ENCODE measurements around the gene DPCD.
"Not testable (repeated sequence)": the region's sequence is repeated elsewhere in the genome, so short reads cannot be mapped to it uniquely, and the experiment has no call there.

DPCD gene

DNA sequence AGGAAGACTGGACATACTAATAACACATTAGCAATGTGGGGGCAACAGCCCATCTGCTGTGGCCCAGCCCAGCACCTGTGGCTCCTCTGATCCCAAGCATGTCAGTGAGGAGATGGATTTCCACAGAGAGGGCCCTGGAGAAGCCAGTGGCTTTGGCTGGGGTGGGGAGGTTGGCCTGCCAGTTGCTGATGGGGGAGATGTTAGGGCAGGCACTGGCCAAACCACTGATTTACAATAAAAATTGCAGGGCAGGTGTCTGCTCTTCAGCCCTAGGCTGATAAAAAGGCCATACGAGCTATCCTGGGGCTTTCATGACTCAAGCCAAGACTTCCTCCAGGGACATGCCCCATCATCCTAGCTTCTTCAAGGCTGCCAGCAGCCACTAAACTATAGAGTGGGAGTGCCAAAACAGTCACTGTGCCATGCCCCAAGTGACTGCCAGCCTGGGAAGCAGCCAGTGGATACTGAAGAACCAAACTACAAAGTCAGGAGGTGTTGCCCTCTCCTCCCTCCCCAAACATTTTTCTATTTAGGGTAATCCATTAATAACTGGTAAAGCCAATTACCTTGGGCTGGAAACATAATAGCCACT, 37.8 kb downstream of the DPCD start:
- H2AFZ ChIP-seq (ENCODE audit: low read depth, low read length) = no peak overlapping the region
- H3K4me3 ChIP-seq (ENCODE audit: low read length) = no peak overlapping the region
- peaks cover 45% of the 10 kb centered on the region for H3K27me3 ChIP-seq (ENCODE audit: insufficient read depth, low read length)
- peaks cover 5% of the 10 kb centered on the region for H3K4me1 ChIP-seq (ENCODE audit: insufficient read depth, low read length)
- H3K9me3 ChIP-seq (ENCODE audit: low read length) = peaks cover 3% of the 10 kb centered on the region
- H3K36me3 ChIP-seq (ENCODE audit: insufficient read depth, low read length) = no peaks in the 10 kb centered on the region

DNA sequence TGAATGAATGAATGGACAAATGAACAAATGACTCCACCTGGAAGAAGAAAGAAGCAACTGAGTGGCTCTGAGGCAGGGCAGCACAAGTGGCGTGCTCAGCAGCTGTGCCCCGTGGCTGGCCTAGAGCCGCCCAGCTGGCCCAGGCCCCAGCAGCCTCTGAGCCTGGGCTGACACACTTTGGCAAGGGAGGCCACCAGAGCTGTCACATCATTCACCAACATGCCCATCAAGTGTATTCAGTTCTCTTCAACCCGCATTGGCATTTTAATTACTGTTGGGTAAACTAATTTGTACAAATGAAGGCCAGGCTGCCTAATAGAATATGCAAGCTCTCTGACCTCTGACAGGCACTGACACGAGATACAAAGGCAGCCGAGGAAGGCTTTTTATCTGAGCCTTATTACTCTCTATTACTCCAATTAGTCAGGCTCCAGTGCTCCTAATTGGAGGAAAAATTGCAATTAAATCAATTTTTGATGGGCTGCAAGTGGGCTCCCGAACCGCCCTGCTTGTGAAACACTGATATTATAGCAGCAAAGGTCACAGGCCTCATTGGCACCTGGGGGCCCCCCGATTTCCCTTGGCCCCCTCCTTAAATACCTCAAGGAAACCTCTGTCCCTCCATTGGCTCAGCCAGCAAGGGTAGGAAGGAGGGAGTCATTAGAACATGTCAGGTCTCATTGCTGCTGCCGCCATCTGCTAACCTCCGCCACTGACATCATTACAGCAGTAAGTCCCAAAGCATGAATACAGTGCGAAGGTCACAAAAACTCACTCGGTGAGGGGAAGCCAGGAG, 41.9 kb downstream of the DPCD start:
- H3K36me3 ChIP-seq (ENCODE audit: insufficient read depth, low read length) = no peaks in the 10 kb centered on the region

DNA sequence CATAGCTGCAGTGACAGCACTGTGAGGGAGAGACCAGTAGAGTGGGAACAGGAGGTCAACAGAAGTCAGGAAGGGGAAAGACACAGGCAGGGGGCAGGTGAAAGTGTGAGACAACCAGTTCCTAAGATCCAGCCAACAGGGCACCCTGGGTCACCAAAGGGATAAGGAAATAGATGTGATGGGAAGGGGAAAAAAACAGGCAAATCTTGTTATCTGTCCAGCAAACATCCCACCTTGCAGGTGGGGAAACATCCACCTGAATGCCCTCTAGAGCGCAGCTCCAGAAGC, 42.5 kb downstream of the DPCD start:
- Histone ChIP-seq H3K36me3 (ENCODE audit: insufficient read depth, low read length) (no peaks in the 10 kb centered on the region), H3K9me3 (ENCODE audit: low read length) (peaks cover 3% of the 10 kb centered on the region), H2AFZ (ENCODE audit: low read depth, low read length) (no peak overlapping the region), H3K4me3 (ENCODE audit: low read length) (no peak overlapping the region), H3K27me3 (ENCODE audit: insufficient read depth, low read length) (peaks cover 23% of the 10 kb centered on the region), H3K4me1 (ENCODE audit: insufficient read depth, low read length) (peaks cover 5% of the 10 kb centered on the region)

More for the DNA sequence above, 41.9 kb downstream of the DPCD start:
- peaks cover 3% of the 10 kb centered on the region for H3K9me3 ChIP-seq (ENCODE audit: low read length)
- no peak overlapping the region for H2AFZ ChIP-seq (ENCODE audit: low read depth, low read length)
- no peak overlapping the region for H3K4me3 ChIP-seq (ENCODE audit: low read length)
- peaks cover 28% of the 10 kb centered on the region for H3K27me3 ChIP-seq (ENCODE audit: insufficient read depth, low read length)
- peaks cover 5% of the 10 kb centered on the region for H3K4me1 ChIP-seq (ENCODE audit: insufficient read depth, low read length)

DNA sequence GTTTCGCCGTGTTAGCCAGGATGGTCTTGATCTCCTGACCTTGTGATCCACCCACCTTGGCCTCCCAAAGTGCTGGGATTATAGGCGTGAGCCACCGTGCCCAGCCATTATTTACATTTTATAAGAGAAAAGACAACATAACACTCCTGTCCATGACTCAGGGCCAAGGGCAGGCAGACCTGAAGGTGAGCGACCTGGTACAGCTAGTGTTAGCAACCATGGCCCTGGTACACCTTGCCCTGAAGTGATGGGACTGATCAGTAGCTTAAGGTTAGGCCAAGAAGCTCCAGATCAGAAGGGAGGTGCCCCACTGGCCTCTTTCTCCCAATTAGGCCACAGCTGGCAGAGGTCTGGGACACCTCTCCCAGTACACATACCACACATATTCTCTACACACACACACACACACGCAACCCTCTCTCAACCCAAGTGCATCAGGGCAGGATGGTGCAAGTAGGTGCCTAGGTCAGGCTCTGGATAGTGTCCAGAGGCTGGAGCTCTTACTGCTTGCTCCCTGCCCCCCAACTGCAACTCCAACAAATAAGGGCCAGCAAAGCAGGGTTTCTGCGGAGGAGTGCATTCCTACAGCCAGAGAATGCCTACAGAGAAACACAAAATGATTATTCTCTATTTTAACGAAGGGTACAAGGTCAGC, 43.8 kb downstream of the DPCD start:
- H3K36me3 ChIP-seq (ENCODE audit: insufficient read depth, low read length) = no peaks in the 10 kb centered on the region
- H3K4me3 ChIP-seq (ENCODE audit: low read length) = no peak overlapping the region
- H3K27me3 ChIP-seq (ENCODE audit: insufficient read depth, low read length) = peaks cover 16% of the 10 kb centered on the region
- H2AFZ ChIP-seq (ENCODE audit: low read depth, low read length) = no peak overlapping the region
- peaks cover 3% of the 10 kb centered on the region for H3K9me3 ChIP-seq (ENCODE audit: low read length)
- peaks cover 5% of the 10 kb centered on the region for H3K4me1 ChIP-seq (ENCODE audit: insufficient read depth, low read length)

DNA sequence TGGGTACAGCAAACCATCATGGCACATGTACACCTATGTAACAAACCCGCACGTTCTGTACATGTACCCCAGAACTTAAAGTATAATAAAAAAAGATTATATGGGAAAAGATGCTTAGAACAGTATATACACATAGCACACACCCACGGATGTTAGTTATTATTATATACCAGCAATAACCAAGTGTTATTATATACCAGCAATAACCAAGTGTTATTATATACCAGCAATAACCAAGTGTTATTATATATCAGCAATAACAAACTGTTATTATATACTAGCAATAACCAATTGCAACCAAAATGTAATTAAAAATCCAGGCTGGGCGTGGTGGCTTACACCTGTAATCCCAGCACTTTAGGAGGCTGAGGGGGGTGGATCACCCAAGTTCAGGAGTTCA, 45.4 kb downstream of the DPCD start:
- H3K4me1 ChIP-seq (ENCODE audit: insufficient read depth, low read length); H3K4me3 ChIP-seq (ENCODE audit: low read length); H3K27me3 ChIP-seq (ENCODE audit: insufficient read depth, low read length); H3K9me3 ChIP-seq (ENCODE audit: low read length); H2AFZ ChIP-seq (ENCODE audit: low read depth, low read length); H3K36me3 ChIP-seq (ENCODE audit: insufficient read depth, low read length): not testable (repeated sequence)

DNA sequence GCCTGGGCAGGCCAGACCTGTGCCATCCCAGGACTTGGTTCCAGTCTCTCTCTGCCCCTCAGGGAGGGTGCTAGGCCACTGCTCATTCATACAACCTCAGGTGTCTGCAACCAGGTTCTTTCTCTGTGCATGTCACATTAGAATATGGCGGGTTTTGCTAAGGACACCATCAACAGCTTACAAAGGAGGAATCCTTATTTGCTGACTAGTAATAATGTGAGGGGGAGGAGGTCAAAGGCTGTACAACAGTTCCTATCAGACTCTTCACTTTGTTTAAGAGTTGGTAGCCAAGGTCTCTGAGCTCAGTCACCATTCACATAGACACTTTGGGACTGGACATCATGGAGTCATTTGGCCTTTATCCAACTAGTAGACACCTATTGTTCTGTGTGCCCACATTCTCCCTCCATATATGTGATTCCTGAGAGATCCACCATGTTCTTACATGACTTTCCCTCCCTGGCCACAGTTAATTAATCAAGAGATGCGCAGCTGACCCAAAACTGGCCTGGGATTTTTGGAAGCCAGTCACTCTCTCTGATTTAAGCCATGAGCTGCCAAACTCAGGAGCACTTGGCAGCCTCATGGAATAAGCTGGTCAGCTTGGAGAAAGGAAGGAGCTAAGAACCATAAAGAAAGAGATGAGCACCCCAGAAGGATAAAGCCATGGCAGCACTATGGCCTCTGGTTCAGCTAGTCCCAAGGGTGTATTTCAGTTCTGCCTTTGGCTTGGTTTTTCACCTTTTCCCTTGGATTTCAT, 51.2 kb downstream of the DPCD start:
- Histone ChIP-seq H3K27me3 (ENCODE audit: insufficient read depth, low read length) (peaks cover 30% of the 10 kb centered on the region), H3K9me3 (ENCODE audit: low read length) (peaks cover 3% of the 10 kb centered on the region), H3K36me3 (ENCODE audit: insufficient read depth, low read length) (no peaks in the 10 kb centered on the region), H2AFZ (ENCODE audit: low read depth, low read length) (no peak overlapping the region), H3K4me1 (ENCODE audit: insufficient read depth, low read length) (peaks cover 12% of the 10 kb centered on the region), H3K4me3 (ENCODE audit: low read length) (no peak overlapping the region)

DNA sequence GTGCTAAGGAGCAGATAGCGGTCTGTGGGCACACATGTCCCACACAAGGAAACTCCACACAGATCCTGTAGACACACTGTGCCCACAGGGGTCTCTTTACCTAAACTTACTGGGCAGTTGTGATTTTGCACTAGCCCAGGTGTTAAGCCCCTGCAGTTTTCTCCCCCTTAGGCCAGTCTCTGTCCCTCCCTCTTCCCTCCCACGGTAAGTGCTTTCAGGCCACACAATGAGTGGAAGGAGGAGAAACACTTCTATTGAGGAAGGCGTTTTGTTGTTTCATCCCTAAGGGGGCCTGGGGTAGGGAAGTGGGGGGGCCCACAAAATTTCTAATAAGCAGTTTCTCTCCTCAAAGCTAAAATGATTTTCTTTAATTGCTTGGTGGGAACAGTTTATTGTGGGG, 55.4 kb downstream of the DPCD start:
- Histone ChIP-seq H2AFZ (ENCODE audit: low read depth, low read length) (no peak overlapping the region), H3K36me3 (ENCODE audit: insufficient read depth, low read length) (no peaks in the 10 kb centered on the region), H3K4me3 (ENCODE audit: low read length) (no peak overlapping the region), H3K9me3 (ENCODE audit: low read length) (no peaks in the 10 kb centered on the region), H3K4me1 (ENCODE audit: insufficient read depth, low read length) (peaks cover 16% of the 10 kb centered on the region), H3K27me3 (ENCODE audit: insufficient read depth, low read length) (peaks cover 60% of the 10 kb centered on the region)

DNA sequence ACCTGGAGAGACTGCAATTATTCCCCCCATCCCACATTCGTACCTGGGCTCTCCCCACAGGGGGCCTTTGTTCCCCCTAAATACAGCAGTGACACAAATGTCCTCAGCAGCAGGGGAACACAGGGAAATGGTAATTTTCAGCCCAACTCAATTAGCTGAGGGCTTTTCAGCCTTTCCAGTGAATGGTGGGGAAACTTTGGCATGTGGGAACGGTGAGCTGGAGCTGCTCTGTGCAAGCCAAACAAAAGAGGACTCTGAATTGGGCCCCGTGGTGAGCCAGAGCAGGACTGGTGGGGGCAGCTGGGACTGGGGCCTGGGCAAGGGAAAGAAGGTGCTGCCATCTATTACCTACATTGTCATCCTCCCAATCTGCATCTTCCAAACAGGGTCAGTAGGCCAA, 55.9 kb downstream of the DPCD start:
- Histone ChIP-seq H3K27me3 (ENCODE audit: insufficient read depth, low read length) (peaks cover 59% of the 10 kb centered on the region), H2AFZ (ENCODE audit: low read depth, low read length) (no peak overlapping the region), H3K4me3 (ENCODE audit: low read length) (no peak overlapping the region), H3K36me3 (ENCODE audit: insufficient read depth, low read length) (no peaks in the 10 kb centered on the region), H3K4me1 (ENCODE audit: insufficient read depth, low read length) (peaks cover 16% of the 10 kb centered on the region), H3K9me3 (ENCODE audit: low read length) (no peaks in the 10 kb centered on the region)

DNA sequence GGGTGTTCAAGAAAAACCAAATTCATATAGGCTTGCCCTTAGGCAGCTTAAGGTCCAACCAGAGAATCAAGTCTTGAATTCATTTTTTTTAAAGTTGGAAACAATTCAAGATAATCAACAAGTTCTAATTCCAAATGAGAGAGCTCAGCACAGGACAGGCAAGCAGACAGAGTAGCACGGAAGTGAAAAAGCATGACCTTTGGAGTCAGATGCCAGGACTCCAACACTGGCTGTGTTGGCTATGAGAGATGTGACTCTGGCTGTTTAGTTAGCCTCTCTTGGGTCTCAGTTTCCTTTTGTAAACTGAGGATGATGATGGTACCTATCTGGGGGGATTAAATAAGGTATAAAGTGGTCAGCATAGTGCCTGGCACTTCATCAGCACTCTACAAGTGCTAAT, 57.5 kb downstream of the DPCD start:
- H2AFZ ChIP-seq (ENCODE audit: low read depth, low read length) = no peak overlapping the region
- H3K4me1 ChIP-seq (ENCODE audit: insufficient read depth, low read length) = peaks cover 23% of the 10 kb centered on the region
- H3K36me3 ChIP-seq (ENCODE audit: insufficient read depth, low read length) = no peaks in the 10 kb centered on the region
- H3K4me3 ChIP-seq (ENCODE audit: low read length) = no peak overlapping the region
- H3K27me3 ChIP-seq (ENCODE audit: insufficient read depth, low read length) = peaks cover 61% of the 10 kb centered on the region
- no peaks in the 10 kb centered on the region for H3K9me3 ChIP-seq (ENCODE audit: low read length)

DNA sequence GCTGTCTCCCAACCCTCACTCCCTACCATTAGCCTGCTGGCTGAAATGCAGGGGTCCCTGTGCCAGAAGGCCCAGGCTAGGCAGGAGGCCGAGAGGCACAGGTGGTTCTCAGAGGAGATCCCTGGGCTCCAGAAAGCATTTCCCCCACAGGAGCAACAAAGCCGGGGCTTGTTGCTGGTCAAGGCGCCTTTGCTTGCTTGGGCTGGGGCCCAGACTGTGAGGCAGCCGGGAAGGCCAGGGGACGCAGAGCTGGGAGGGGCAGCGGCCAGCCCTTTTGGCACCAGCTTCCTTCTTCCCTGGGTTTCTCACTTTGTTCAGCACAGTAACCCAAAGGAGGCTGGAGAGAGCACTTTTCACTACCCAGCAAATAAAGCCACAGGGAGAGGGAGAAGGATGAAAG, 58.2 kb downstream of the DPCD start:
- Histone ChIP-seq H3K27me3 (ENCODE audit: insufficient read depth, low read length) (peaks cover 61% of the 10 kb centered on the region), H3K4me1 (ENCODE audit: insufficient read depth, low read length) (peaks cover 30% of the 10 kb centered on the region), H3K36me3 (ENCODE audit: insufficient read depth, low read length) (no peaks in the 10 kb centered on the region), H3K4me3 (ENCODE audit: low read length) (no peak overlapping the region), H3K9me3 (ENCODE audit: low read length) (no peaks in the 10 kb centered on the region), H2AFZ (ENCODE audit: low read depth, low read length) (no peak overlapping the region)

DNA sequence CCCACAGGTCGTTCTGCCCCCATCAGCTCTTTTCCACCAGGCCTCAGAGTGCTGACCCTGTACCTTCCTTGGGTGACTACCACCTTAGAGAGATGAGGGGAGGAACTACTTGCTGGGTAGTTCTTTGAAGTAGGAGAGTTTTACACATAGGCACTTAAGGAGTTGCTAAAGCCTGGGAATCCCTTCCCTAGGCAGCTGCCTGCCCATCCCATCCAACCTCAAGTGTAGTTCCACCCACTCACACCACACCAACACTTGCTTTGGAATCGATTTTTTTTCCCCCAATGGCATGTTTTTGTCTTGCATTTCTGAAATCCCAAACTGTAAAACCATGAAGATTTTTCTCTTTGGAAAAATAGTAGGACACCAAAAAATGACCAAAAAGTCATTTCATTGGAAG, 59.1 kb downstream of the DPCD start:
- Histone ChIP-seq H3K4me3 (ENCODE audit: low read length) (no peak overlapping the region), H3K36me3 (ENCODE audit: insufficient read depth, low read length) (no peaks in the 10 kb centered on the region), H3K27me3 (ENCODE audit: insufficient read depth, low read length) (peaks cover 61% of the 10 kb centered on the region), H3K9me3 (ENCODE audit: low read length) (no peaks in the 10 kb centered on the region), H3K4me1 (ENCODE audit: insufficient read depth, low read length) (peaks cover 39% of the 10 kb centered on the region), H2AFZ (ENCODE audit: low read depth, low read length) (no peak overlapping the region)

DNA sequence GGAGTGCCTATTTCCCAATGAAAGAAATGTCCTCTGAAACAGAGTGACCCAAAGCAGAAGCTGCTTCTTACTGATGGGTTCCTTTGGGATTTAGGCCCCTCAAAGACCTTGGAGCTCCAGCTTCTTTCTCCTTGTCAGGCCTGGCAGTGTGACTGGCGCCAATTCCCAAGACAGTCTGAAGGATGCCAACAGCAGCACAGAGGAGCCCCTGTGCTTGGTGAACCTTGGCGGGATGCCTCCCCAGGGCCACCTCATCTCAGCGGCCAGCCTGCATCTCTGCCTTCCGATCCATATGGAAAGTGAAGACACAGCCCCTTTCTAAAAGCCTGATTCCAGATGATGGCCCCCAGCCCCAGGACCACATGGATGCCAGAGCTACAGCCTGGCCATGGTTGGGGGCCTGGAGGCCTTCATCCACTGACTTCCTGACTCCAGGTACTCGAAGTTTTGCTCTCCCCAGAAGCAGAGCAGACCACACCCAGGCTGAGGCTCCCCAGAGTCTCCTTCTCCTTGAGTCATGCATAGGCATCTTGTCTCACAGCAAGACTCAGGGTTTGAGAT, 61.5 kb downstream of the DPCD start:
- peaks cover 65% of the 10 kb centered on the region for H3K27me3 ChIP-seq (ENCODE audit: insufficient read depth, low read length)
- no peak overlapping the region for H3K4me3 ChIP-seq (ENCODE audit: low read length)
- peaks cover 24% of the 10 kb centered on the region for H3K4me1 ChIP-seq (ENCODE audit: insufficient read depth, low read length)
- no peaks in the 10 kb centered on the region for H3K9me3 ChIP-seq (ENCODE audit: low read length)
- no peaks in the 10 kb centered on the region for H3K36me3 ChIP-seq (ENCODE audit: insufficient read depth, low read length)
- H2AFZ ChIP-seq (ENCODE audit: low read depth, low read length) = no peak overlapping the region

DNA sequence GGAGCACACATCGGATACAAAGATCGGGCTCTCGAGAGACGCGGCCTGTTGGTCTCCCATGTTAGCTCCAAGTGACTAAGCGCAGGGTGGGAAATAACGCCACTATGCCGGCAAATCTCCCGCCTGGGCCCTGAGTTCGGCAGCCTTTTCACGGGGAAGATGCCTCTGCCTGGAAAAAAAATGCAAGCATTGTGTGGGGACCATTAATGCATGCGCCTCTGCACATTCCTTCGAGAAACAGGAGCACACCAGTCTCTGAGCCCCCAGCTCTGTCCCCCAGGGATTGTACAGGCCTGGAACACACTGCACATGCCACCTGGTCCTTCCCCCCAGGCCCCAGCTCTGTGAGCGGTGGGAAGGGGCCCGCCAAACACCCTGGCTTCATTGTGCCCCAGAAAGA, 62.7 kb downstream of the DPCD start:
- Histone ChIP-seq H3K36me3 (ENCODE audit: insufficient read depth, low read length) (no peaks in the 10 kb centered on the region), H3K4me3 (ENCODE audit: low read length) (peak overlapping the region; percentile 4), H3K9me3 (ENCODE audit: low read length) (no peaks in the 10 kb centered on the region), H3K4me1 (ENCODE audit: insufficient read depth, low read length) (peaks cover 22% of the 10 kb centered on the region), H2AFZ (ENCODE audit: low read depth, low read length) (no peak overlapping the region), H3K27me3 (ENCODE audit: insufficient read depth, low read length) (peaks cover 61% of the 10 kb centered on the region)
